HEK293 (cell line): ENCODE data around the gene PGBD2.

Source experiments
- CTCF ChIA-PET: fragments of 350-600 bp; formaldehyde crosslinking; extraction: SDS; loops from one replicate; lab custom pipeline; 2021; ENCODE audit warnings: antibody characterized with exemption; lab: Yijun Ruan, JAX
- POLR2A ChIA-PET: fragments of 300-600 bp; formaldehyde crosslinking; extraction: SDS; loops from one replicate; lab custom pipeline; 2020; ENCODE audit warnings: antibody characterized with exemption, inconsistent platforms; lab: Yijun Ruan, JAX
- H3K27ac ChIP-seq: fragments of 200-500 bp; sonication (Bioruptor generic); 2 replicates; pipeline ENCODE4 v1.5.1; 2014; ENCODE audit warnings: low read depth, low read length, control low read depth, inconsistent platforms; ENCODE audit errors: extremely low read depth
- H3K36me3 ChIP-seq, 2 experiments: fragments of 200-500 bp in 1 of 2; sonication (Bioruptor generic) in 1 of 2; 1 replicate in 1 of 2; 2 replicates in 1 of 2; pipeline ENCODE4 v1.5.1; 2014 to 2017; ENCODE audit warnings: inconsistent platforms in 2 of 2, low read length in 2 of 2; ENCODE audit not compliant: control insufficient read depth in 2 of 2, insufficient read depth in 1 of 2
- H3K4me1 ChIP-seq: fragments of 200-500 bp; sonication (Bioruptor generic); 2 replicates; pipeline ENCODE4 v1.5.1; 2014; ENCODE audit warnings: mild to moderate bottlenecking, low read length, inconsistent platforms; ENCODE audit not compliant: control insufficient read depth, insufficient read depth
- H3K4me3 ChIP-seq: 2 replicates; pipeline ENCODE4 v1.5.1; 2011; ENCODE audit warnings: low read depth, mild to moderate bottlenecking, control low read depth, low read length, moderate library complexity
- H3K9me3 ChIP-seq: fragments of 200-500 bp; sonication (Bioruptor generic); 2 replicates; pipeline ENCODE4 v1.5.1; 2014; ENCODE audit warnings: low read depth, low read length, inconsistent platforms; ENCODE audit not compliant: control insufficient read depth, insufficient read depth
- GLIS1 ChIP-seq: fragments of 450-650 bp; formaldehyde crosslinking; IDR thresholded peaks from 2 replicates; pipeline ENCODE4 v1.5.1; 2016; ENCODE audit warnings: missing biosample characterization, missing genetic modification characterization
- HIC1 ChIP-seq: fragments of 450-650 bp; formaldehyde crosslinking; IDR thresholded peaks from 2 replicates; pipeline ENCODE4 v1.5.1; 2016; ENCODE audit warnings: missing biosample characterization, missing genetic modification characterization
- IKZF3 ChIP-seq: fragments of 450-650 bp; IDR thresholded peaks from 2 replicates; pipeline ENCODE4 v1.5.0; 2018; ENCODE audit warnings: missing biosample characterization, mild to moderate bottlenecking, missing genetic modification characterization, moderate library complexity
- KLF8 ChIP-seq: fragments of 450-650 bp; formaldehyde crosslinking; IDR thresholded peaks from 2 replicates; pipeline ENCODE4 v1.5.1; 2016; ENCODE audit warnings: missing biosample characterization, missing genetic modification characterization
- MYNN ChIP-seq: fragments of 450-650 bp; formaldehyde crosslinking; IDR thresholded peaks from 2 replicates; pipeline ENCODE4 v1.5.1; 2016; ENCODE audit warnings: missing biosample characterization, missing genetic modification characterization, borderline replicate concordance
- RBAK ChIP-seq: fragments of 450-650 bp; formaldehyde crosslinking; IDR thresholded peaks from 2 replicates; pipeline ENCODE4 v1.5.1; 2016; ENCODE audit warnings: missing biosample characterization, missing genetic modification characterization
- SALL2 ChIP-seq: fragments of 450-650 bp; formaldehyde crosslinking; IDR thresholded peaks from 2 replicates; pipeline ENCODE4 v1.5.0; 2017; ENCODE audit warnings: missing biosample characterization, mild to moderate bottlenecking, missing genetic modification characterization, borderline replicate concordance
- SP2 ChIP-seq: fragments of 450-650 bp; formaldehyde crosslinking; IDR thresholded peaks from 2 replicates; pipeline ENCODE4 v1.5.1; 2016; ENCODE audit warnings: missing biosample characterization, missing genetic modification characterization
- ZEB2 ChIP-seq: fragments of 450-650 bp; formaldehyde crosslinking; IDR thresholded peaks from 2 replicates; pipeline ENCODE4 v1.5.1; 2016; ENCODE audit warnings: missing biosample characterization, missing genetic modification characterization
- ZNF148 ChIP-seq: fragments of 450-650 bp; formaldehyde crosslinking; IDR thresholded peaks from 2 replicates; pipeline ENCODE4 v1.5.0; 2017; ENCODE audit warnings: missing biosample characterization, missing genetic modification characterization, borderline replicate concordance
- ZNF211 ChIP-seq: fragments of 450-650 bp; formaldehyde crosslinking; IDR thresholded peaks from 2 replicates; pipeline ENCODE4 v1.5.1; 2016; ENCODE audit warnings: low read depth, missing biosample characterization, missing genetic modification characterization
- ZNF221 ChIP-seq: fragments of 450-650 bp; formaldehyde crosslinking; IDR thresholded peaks from 2 replicates; pipeline ENCODE4 v1.5.1; 2017; ENCODE audit warnings: missing biosample characterization, missing genetic modification characterization, borderline replicate concordance
- ZNF366 ChIP-seq: fragments of 450-650 bp; formaldehyde crosslinking; conservative IDR thresholded peaks from 2 replicates; pipeline ENCODE4 v1.5.1; 2016; ENCODE audit warnings: missing biosample characterization, missing genetic modification characterization
- ZNF623 ChIP-seq: fragments of 450-650 bp; formaldehyde crosslinking; IDR thresholded peaks from 2 replicates; pipeline ENCODE4 v1.5.1; 2016; ENCODE audit warnings: missing biosample characterization, missing genetic modification characterization
- ZNF658 ChIP-seq: fragments of 450-650 bp; formaldehyde crosslinking; IDR thresholded peaks from 2 replicates; pipeline ENCODE4; 2016; ENCODE audit warnings: missing biosample characterization, missing genetic modification characterization
- ZNF660 ChIP-seq: fragments of 450-650 bp; IDR thresholded peaks from 2 replicates; pipeline ENCODE4 v1.5.1; 2018; ENCODE audit warnings: missing biosample characterization, mild to moderate bottlenecking, missing genetic modification characterization
- ZNF701 ChIP-seq: fragments of 450-650 bp; formaldehyde crosslinking; IDR thresholded peaks from 2 replicates; pipeline ENCODE4 v1.5.1; 2016; ENCODE audit warnings: missing biosample characterization, missing genetic modification characterization
- ZNF776 ChIP-seq: fragments of 450-650 bp; formaldehyde crosslinking; IDR thresholded peaks from 2 replicates; pipeline ENCODE4 v1.5.0; 2017; ENCODE audit warnings: missing biosample characterization, missing genetic modification characterization, borderline replicate concordance
- ZSCAN23 ChIP-seq: fragments of 450-650 bp; formaldehyde crosslinking; IDR thresholded peaks from 2 replicates; pipeline ENCODE4 v1.5.1; 2016; ENCODE audit warnings: missing biosample characterization, missing genetic modification characterization
- TF ChIP-seq, protein P1 (sequence below): fragments of 450-650 bp; formaldehyde crosslinking; IDR thresholded peaks from 2 replicates; pipeline ENCODE4 v1.5.1; 2016; ENCODE audit warnings: missing biosample characterization, missing genetic modification characterization
- TF ChIP-seq, protein P2 (sequence below): fragments of 450-650 bp; formaldehyde crosslinking; IDR thresholded peaks from 2 replicates; pipeline ENCODE4 v1.5.1; 2016; ENCODE audit warnings: missing biosample characterization, missing genetic modification characterization
- TF ChIP-seq, protein P3 (sequence below): fragments of 450-650 bp; formaldehyde crosslinking; IDR thresholded peaks from 2 replicates; pipeline ENCODE4 v1.5.1; 2016; ENCODE audit warnings: missing biosample characterization, missing genetic modification characterization, low read depth
- TF ChIP-seq, protein P4 (sequence below): fragments of 450-650 bp; formaldehyde crosslinking; IDR thresholded peaks from 2 replicates; pipeline ENCODE4 v1.5.1; 2016; ENCODE audit warnings: missing biosample characterization, missing genetic modification characterization

Gene PGBD2

GRCh38 chr1:248873409-248873992 lies 32.5 kb upstream of the PGBD2 start (continued):
- TF ChIP-seq ZNF776 (no peak), SALL2 (no peak)
- TF ChIP-seq, all 188 proteins: peak for 6

- CTCF ChIA-PET = interaction anchor here (0.7 kb wide), 2 partner anchors 13 to 18 kb away, joined by 3 to 6 read pairs; no protein-coding TSS in a partner anchor
- no peaks in the 10 kb centered on the region for H3K36me3 ChIP-seq
- no peaks in the 10 kb centered on the region for H3K4me1 ChIP-seq
- H3K4me3 ChIP-seq = peak overlapping the region; percentile 40
- H3K9me3 ChIP-seq = no peaks in the 10 kb centered on the region
- H3K27ac ChIP-seq = no peak overlapping the region
- POLR2A ChIA-PET = interaction anchor here (0.9 kb wide), 1 partner anchor 36 kb away, joined by 4 read pairs; the partner anchor contains the start of gene ZNF672
- peak; percentile 15; the same call in 1 of the 2 replicates for TF ChIP-seq SP2 (tag by site-specific recombination)
- TF ChIP-seq ZNF211 (tag by site-specific recombination) = no peak
- TF ChIP-seq ZNF660 (tag by site-specific recombination) = 0 out of 2 replicates have a peak, but pooled peaks have one; percentile 18
- TF ChIP-seq KLF8 (tag by site-specific recombination) = no peak
- TF ChIP-seq ZNF701 (tag by site-specific recombination) = no peak
- TF ChIP-seq ZNF148 = no peak
- TF ChIP-seq ZEB2 (tag by site-specific recombination) = 0 out of 2 replicates have a peak, but pooled peaks have one; percentile 23
- TF ChIP-seq, protein P1, sequence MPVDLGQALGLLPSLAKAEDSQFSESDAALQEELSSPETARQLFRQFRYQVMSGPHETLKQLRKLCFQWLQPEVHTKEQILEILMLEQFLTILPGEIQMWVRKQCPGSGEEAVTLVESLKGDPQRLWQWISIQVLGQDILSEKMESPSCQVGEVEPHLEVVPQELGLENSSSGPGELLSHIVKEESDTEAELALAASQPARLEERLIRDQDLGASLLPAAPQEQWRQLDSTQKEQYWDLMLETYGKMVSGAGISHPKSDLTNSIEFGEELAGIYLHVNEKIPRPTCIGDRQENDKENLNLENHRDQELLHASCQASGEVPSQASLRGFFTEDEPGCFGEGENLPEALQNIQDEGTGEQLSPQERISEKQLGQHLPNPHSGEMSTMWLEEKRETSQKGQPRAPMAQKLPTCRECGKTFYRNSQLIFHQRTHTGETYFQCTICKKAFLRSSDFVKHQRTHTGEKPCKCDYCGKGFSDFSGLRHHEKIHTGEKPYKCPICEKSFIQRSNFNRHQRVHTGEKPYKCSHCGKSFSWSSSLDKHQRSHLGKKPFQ (tag by site-specific recombination) = no peak
- TF ChIP-seq ZNF658 (tag by site-specific recombination) = no peak
- TF ChIP-seq, protein P2, sequence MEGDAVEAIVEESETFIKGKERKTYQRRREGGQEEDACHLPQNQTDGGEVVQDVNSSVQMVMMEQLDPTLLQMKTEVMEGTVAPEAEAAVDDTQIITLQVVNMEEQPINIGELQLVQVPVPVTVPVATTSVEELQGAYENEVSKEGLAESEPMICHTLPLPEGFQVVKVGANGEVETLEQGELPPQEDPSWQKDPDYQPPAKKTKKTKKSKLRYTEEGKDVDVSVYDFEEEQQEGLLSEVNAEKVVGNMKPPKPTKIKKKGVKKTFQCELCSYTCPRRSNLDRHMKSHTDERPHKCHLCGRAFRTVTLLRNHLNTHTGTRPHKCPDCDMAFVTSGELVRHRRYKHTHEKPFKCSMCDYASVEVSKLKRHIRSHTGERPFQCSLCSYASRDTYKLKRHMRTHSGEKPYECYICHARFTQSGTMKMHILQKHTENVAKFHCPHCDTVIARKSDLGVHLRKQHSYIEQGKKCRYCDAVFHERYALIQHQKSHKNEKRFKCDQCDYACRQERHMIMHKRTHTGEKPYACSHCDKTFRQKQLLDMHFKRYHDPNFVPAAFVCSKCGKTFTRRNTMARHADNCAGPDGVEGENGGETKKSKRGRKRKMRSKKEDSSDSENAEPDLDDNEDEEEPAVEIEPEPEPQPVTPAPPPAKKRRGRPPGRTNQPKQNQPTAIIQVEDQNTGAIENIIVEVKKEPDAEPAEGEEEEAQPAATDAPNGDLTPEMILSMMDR = no peak
- TF ChIP-seq, protein P3, sequence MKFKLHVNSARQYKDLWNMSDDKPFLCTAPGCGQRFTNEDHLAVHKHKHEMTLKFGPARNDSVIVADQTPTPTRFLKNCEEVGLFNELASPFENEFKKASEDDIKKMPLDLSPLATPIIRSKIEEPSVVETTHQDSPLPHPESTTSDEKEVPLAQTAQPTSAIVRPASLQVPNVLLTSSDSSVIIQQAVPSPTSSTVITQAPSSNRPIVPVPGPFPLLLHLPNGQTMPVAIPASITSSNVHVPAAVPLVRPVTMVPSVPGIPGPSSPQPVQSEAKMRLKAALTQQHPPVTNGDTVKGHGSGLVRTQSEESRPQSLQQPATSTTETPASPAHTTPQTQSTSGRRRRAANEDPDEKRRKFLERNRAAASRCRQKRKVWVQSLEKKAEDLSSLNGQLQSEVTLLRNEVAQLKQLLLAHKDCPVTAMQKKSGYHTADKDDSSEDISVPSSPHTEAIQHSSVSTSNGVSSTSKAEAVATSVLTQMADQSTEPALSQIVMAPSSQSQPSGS (tag by site-specific recombination) = peak; percentile 36; the same call in 1 of the 2 replicates
- no peak for TF ChIP-seq MYNN (tag by site-specific recombination)
- peak; percentile 53 for TF ChIP-seq ZNF366 (tag by site-specific recombination)
- TF ChIP-seq SALL2 = no peak
- TF ChIP-seq ZSCAN23 = no peak
- TF ChIP-seq RBAK (tag by site-specific recombination) = no peak
- TF ChIP-seq, protein P4, sequence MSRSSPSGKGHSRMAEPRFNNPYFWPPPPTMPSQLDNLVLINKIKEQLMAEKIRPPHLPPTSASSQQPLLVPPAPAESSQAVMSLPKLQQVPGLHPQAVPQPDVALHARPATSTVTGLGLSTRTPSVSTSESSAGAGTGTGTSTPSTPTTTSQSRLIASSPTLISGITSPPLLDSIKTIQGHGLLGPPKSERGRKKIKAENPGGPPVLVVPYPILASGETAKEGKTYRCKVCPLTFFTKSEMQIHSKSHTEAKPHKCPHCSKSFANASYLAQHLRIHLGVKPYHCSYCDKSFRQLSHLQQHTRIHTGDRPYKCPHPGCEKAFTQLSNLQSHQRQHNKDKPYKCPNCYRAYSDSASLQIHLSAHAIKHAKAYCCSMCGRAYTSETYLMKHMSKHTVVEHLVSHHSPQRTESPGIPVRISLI (tag by site-specific recombination) = no peak
- TF ChIP-seq HIC1 (tag by site-specific recombination) = no peak
- TF ChIP-seq IKZF3 (tag by site-specific recombination) = peak; percentile 79
- no peak for TF ChIP-seq ZNF623 (tag by site-specific recombination)
- TF ChIP-seq GLIS1 (tag by site-specific recombination) = peak; percentile 15; the same call in 1 of the 2 replicates
- TF ChIP-seq ZNF221 = no peak
Measured at GRCh38 chr1:248873993-248874533, 32.0 kb upstream of the PGBD2 start.
